IMR-90 (cell line): Measurements from ENCODE around the gene KRTAP4-16. TPM values are rescaled to one million over a fixed set of nuclear protein-coding genes. Genes with fewer than 3 reads are reported as not detected.

ENCODE experiments used
- ATAC-seq: fragments of 200-7000 bp; cut with Tn5 transposase; 2 replicates; pipeline ENCODE4 v1.9.1; 2020; ENCODE audit warnings: low read depth, mild to moderate bottlenecking, moderate library complexity
- BruUV-seq: library from RNA; stranded (reverse); fragments of 400-500 nt; replicated peaks from 2 replicates; lab custom pipeline; 2021; lab: Mats Ljungman, UMichigan
- CTCF ChIA-PET: fragments of 300-600 bp; formaldehyde crosslinking; extraction: SDS; loops from one replicate; lab custom pipeline; 2021; ENCODE audit warnings: antibody characterized with exemption; lab: Yijun Ruan, JAX
- POLR2A ChIA-PET: fragments of 300-600 bp; sonication (Branson Sonifier 250); formaldehyde crosslinking; loops from one replicate; lab custom pipeline; 2022; ENCODE audit warnings: antibody characterized with exemption; ENCODE audit not compliant: unreplicated experiment; lab: Charles Lee
- DNase-seq: peaks from one replicate; pipeline ENCODE4 v3.0.0; 2013
- H2AFZ ChIP-seq: replicated peaks from 2 replicates; pipeline ENCODE3; 2013; ENCODE audit warnings: low read length, mild to moderate bottlenecking; ENCODE audit not compliant: poor library complexity
- H2AK5ac ChIP-seq: 2 replicates; pipeline ENCODE4 v1.6.1; 2013; ENCODE audit warnings: low read depth, low read length, inconsistent platforms
- H2AK9ac ChIP-seq: replicated peaks from 2 replicates; pipeline ENCODE3; 2013; ENCODE audit warnings: mild to moderate bottlenecking, low read depth, low read length, moderate library complexity; ENCODE audit not compliant: poor library complexity
- H2BK120ac ChIP-seq: 2 replicates; pipeline ENCODE4 v1.6.1; 2013; ENCODE audit warnings: low read depth, low read length, inconsistent platforms
- H2BK15ac ChIP-seq: 3 replicates; pipeline ENCODE4 v1.6.1; 2013; ENCODE audit warnings: low read depth, low read length, inconsistent platforms
- H2BK20ac ChIP-seq: 2 replicates; pipeline ENCODE4 v1.6.1; 2013; ENCODE audit warnings: low read depth, mild to moderate bottlenecking, inconsistent platforms, low read length, moderate library complexity
- H2BK5ac ChIP-seq: 2 replicates; pipeline ENCODE4 v1.6.1; 2013; ENCODE audit warnings: mild to moderate bottlenecking, low read depth, low read length, inconsistent platforms; ENCODE audit not compliant: poor library complexity, severe bottlenecking
- H3K14ac ChIP-seq: replicated peaks from 2 replicates; pipeline ENCODE4 v1.6.1; 2013; ENCODE audit warnings: low read depth, low read length, inconsistent platforms
- H3K18ac ChIP-seq: 2 replicates; pipeline ENCODE4 v1.6.1; 2013; ENCODE audit warnings: low read depth, low read length, control low read depth
- H3K23ac ChIP-seq: 2 replicates; pipeline ENCODE4 v1.6.1; 2013; ENCODE audit warnings: low read depth, low read length, inconsistent platforms
- H3K27ac ChIP-seq: 2 replicates; pipeline ENCODE4 v1.5.1; 2013; ENCODE audit warnings: mild to moderate bottlenecking, control low read depth, low read length; ENCODE audit not compliant: insufficient read depth
- H3K27me3 ChIP-seq: 2 replicates; pipeline ENCODE4 v1.6.1; 2013; ENCODE audit warnings: low read length; ENCODE audit not compliant: control insufficient read depth, insufficient read depth
- H3K36me3 ChIP-seq: 2 replicates; pipeline ENCODE4 v1.6.1; 2013; ENCODE audit warnings: low read length, mixed read lengths; ENCODE audit not compliant: control insufficient read depth, insufficient read depth
- H3K4ac ChIP-seq: 2 replicates; pipeline ENCODE4 v1.6.1; 2013; ENCODE audit warnings: low read depth, low read length, inconsistent platforms
- H3K4me1 ChIP-seq: 2 replicates; pipeline ENCODE4 v1.6.1; 2013; ENCODE audit warnings: low read length, mixed read lengths; ENCODE audit not compliant: control insufficient read depth, insufficient read depth
- H3K4me2 ChIP-seq: 2 replicates; pipeline ENCODE4 v1.6.1; 2013; ENCODE audit warnings: low read depth, mild to moderate bottlenecking, control low read depth, low read length, moderate library complexity
- H3K4me3 ChIP-seq: 2 replicates; pipeline ENCODE4 v1.5.1; 2013; ENCODE audit warnings: low read depth, mild to moderate bottlenecking, control low read depth, low read length, moderate library complexity; ENCODE audit not compliant: insufficient read depth
- H3K56ac ChIP-seq: 2 replicates; pipeline ENCODE4 v1.6.1; 2013; ENCODE audit warnings: low read length, inconsistent platforms; ENCODE audit not compliant: insufficient read depth; ENCODE audit errors: extremely low read depth
- H3K79me1 ChIP-seq, 2 experiments: 2 replicates each; pipeline ENCODE4 v1.6.1; 2013; ENCODE audit warnings: low read length in 2 of 2, inconsistent platforms in 1 of 2, low read depth in 1 of 2
- H3K9ac ChIP-seq: 2 replicates; pipeline ENCODE4 v1.6.1; 2013; ENCODE audit warnings: low read depth, low read length, control low read depth
- H3K9me1 ChIP-seq: 2 replicates; pipeline ENCODE4 v1.6.1; 2013; ENCODE audit warnings: low read length, inconsistent platforms; ENCODE audit not compliant: insufficient read depth
- H3K9me3 ChIP-seq: 2 replicates; pipeline ENCODE4 v1.6.1; 2013; ENCODE audit warnings: low read length; ENCODE audit not compliant: control insufficient read depth, insufficient read depth
- H4K20me1 ChIP-seq: 2 replicates; pipeline ENCODE4 v1.6.1; 2013; ENCODE audit warnings: low read length, inconsistent platforms; ENCODE audit not compliant: insufficient read depth
- H4K5ac ChIP-seq: 2 replicates; pipeline ENCODE4 v1.6.1; 2013; ENCODE audit warnings: mild to moderate bottlenecking, low read depth, low read length, control low read depth
- H4K8ac ChIP-seq, 2 experiments: 2 replicates each; pipeline ENCODE4 v1.6.1; 2013; ENCODE audit warnings: low read depth in 2 of 2, low read length in 2 of 2, control low read depth in 1 of 2, inconsistent platforms in 1 of 2
- H4K91ac ChIP-seq: 2 replicates; pipeline ENCODE4 v1.6.1; 2013; ENCODE audit warnings: low read depth, low read length, inconsistent platforms; ENCODE audit not compliant: insufficient read depth
- CHD1 ChIP-seq: IDR thresholded peaks from 2 replicates; pipeline ENCODE4 v1.6.1; 2012; ENCODE audit warnings: low read depth, low read length, improper control_type of control experiment
- MAZ ChIP-seq: IDR thresholded peaks from 2 replicates; pipeline ENCODE4 v1.6.1; 2012; ENCODE audit warnings: low read depth, mild to moderate bottlenecking, low read length, improper control_type of control experiment, moderate library complexity, borderline replicate concordance
- MXI1 ChIP-seq: IDR thresholded peaks from 2 replicates; pipeline ENCODE4 v1.6.1; 2012; ENCODE audit warnings: low read depth, mild to moderate bottlenecking, low read length, moderate library complexity, borderline replicate concordance
- RAD21 ChIP-seq: IDR thresholded peaks from 2 replicates; pipeline ENCODE4 v1.6.1; 2012; ENCODE audit warnings: low read length, improper control_type of control experiment
- RCOR1 ChIP-seq: IDR thresholded peaks from 2 replicates; pipeline ENCODE4 v1.6.1; 2012; ENCODE audit warnings: mild to moderate bottlenecking, low read length, improper control_type of control experiment; ENCODE audit not compliant: insufficient replicate concordance
- RFX5 ChIP-seq: IDR thresholded peaks from 2 replicates; pipeline ENCODE4 v1.8.0; 2012; ENCODE audit warnings: low read depth, mild to moderate bottlenecking, low read length, moderate library complexity
- WGBS, 2 experiments: methylation state at CpG; one replicate each; pipeline versions ENCODE4 v1.1.5 to v1.1.7; 2013; ENCODE audit warnings: missing lambda C conversion rate in 2 of 2; ENCODE audit not compliant: insufficient read length in 1 of 2; ENCODE audit errors: extremely low coverage in 2 of 2; 5-methylcytosine and 5-hydroxymethylcytosine counted together
- dilution Hi-C: fragments of 300-500 bp; cut with HindIII; formaldehyde crosslinking; loops from one replicate; pipeline ENCODE4 v1.14.3; 2018; ENCODE audit warnings: low sequenced_read_pairs; ENCODE audit not compliant: unreplicated experiment
- in situ Hi-C: fragments of 300-500 bp; cut with MboI; formaldehyde crosslinking; loops from 3 replicates; pipeline ENCODE4 v1.14.3; 2019; ENCODE audit warnings: low sequenced_read_pairs, inconsistent platforms, mixed read lengths
- intact Hi-C: fragments of 100-400 bp; cut with micrococcal nuclease; formaldehyde crosslinking; loops from 2 replicates; pipeline ENCODE4 v1.10.0; 2022
- polyA plus RNA-seq, 3 experiments: library from polyadenylated mRNA; depleted of rRNA; stranded (reverse); fragments of >200 nt; gene quantifications; 2 replicates each; pipeline ENCODE4 v1.2.3, GENCODE V29; 2012; ENCODE audit warnings: low replicate concordance in 1 of 3
- total RNA-seq: library from RNA; depleted of rRNA; stranded (reverse); fragments of >200 nt; gene quantifications from 2 replicates; pipeline ENCODE4 v1.2.3, GENCODE V29; 2012
- TF ChIP-seq, protein P1 (sequence below): fragments of 150-350 bp; IDR thresholded peaks from 2 replicates; pipeline ENCODE4 v1.6.1; 2017; ENCODE audit warnings: mild to moderate bottlenecking, antibody characterized with exemption, low read length, low read depth
- TF ChIP-seq, protein P2 (sequence below): conservative IDR thresholded peaks from 2 replicates; pipeline ENCODE4 v1.5.1; 2012; ENCODE audit warnings: mild to moderate bottlenecking, low read depth, low read length, improper control_type of control experiment
- TF ChIP-seq, protein P3 (sequence below): fragments of 150-350 bp; IDR thresholded peaks from 2 replicates; pipeline ENCODE4 v1.6.1; 2016; ENCODE audit warnings: low read depth, mild to moderate bottlenecking, low read length, moderate library complexity, borderline replicate concordance

KRTAP4-16 gene
- total and polyA plus RNA-seq, 2 of the 4 experiments (the other 2 are of a cell fraction) = not detected

DNA sequence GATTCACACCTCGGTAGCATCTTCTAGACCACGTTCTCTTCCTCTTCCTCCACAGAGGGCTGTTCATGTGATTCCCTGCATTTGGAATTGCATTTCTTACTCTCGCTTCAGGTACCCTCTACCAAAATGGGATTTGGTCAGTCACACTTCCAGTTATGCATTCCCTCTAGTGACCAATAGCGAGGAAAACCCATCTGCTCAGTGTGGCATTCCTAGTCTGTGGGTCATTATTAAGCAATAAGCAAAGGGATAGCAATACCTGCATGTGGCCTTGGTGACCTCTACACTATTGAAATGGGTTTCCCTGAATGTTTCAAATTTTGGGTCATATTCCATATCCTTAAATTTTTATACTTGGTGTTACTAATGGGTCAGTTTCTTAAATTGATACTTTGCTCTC lies 48.0 kb upstream of the KRTAP4-16 start:
- no peak overlapping the region for H3K14ac ChIP-seq
- ATAC-seq = no peak
- H3K9me3 ChIP-seq = no peaks in the 10 kb centered on the region
- no peak overlapping the region for H3K4me3 ChIP-seq
- dilution Hi-C loops (no loop called here), in situ Hi-C loops (no loop called here), intact Hi-C loops (no loop called here)
- no peaks in the 10 kb centered on the region; the same call in 1 of the 2 replicates for H3K27me3 ChIP-seq
- no peak for DNase-seq
- no peak overlapping the region for H2AK9ac ChIP-seq
- BruUV-seq = no TSS peak
- H3K18ac ChIP-seq = no peak overlapping the region
- TF ChIP-seq, protein P1, sequence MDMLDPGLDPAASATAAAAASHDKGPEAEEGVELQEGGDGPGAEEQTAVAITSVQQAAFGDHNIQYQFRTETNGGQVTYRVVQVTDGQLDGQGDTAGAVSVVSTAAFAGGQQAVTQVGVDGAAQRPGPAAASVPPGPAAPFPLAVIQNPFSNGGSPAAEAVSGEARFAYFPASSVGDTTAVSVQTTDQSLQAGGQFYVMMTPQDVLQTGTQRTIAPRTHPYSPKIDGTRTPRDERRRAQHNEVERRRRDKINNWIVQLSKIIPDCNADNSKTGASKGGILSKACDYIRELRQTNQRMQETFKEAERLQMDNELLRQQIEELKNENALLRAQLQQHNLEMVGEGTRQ = no peak
- TF ChIP-seq RAD21 (no peak), MAZ (no peak), RFX5 (no peak), CHD1 (no peak), MXI1 (no peak), RCOR1 (no peak)
- TF ChIP-seq, protein P2, sequence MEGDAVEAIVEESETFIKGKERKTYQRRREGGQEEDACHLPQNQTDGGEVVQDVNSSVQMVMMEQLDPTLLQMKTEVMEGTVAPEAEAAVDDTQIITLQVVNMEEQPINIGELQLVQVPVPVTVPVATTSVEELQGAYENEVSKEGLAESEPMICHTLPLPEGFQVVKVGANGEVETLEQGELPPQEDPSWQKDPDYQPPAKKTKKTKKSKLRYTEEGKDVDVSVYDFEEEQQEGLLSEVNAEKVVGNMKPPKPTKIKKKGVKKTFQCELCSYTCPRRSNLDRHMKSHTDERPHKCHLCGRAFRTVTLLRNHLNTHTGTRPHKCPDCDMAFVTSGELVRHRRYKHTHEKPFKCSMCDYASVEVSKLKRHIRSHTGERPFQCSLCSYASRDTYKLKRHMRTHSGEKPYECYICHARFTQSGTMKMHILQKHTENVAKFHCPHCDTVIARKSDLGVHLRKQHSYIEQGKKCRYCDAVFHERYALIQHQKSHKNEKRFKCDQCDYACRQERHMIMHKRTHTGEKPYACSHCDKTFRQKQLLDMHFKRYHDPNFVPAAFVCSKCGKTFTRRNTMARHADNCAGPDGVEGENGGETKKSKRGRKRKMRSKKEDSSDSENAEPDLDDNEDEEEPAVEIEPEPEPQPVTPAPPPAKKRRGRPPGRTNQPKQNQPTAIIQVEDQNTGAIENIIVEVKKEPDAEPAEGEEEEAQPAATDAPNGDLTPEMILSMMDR = no peak
- TF ChIP-seq, protein P3, sequence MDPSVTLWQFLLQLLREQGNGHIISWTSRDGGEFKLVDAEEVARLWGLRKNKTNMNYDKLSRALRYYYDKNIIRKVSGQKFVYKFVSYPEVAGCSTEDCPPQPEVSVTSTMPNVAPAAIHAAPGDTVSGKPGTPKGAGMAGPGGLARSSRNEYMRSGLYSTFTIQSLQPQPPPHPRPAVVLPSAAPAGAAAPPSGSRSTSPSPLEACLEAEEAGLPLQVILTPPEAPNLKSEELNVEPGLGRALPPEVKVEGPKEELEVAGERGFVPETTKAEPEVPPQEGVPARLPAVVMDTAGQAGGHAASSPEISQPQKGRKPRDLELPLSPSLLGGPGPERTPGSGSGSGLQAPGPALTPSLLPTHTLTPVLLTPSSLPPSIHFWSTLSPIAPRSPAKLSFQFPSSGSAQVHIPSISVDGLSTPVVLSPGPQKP = no peak
- no peak overlapping the region for H2AFZ ChIP-seq
- no peak overlapping the region for H2BK5ac ChIP-seq
- ChIA-PET POLR2A (no interaction called here), CTCF (no interaction called here)
- H4K5ac ChIP-seq = no peak overlapping the region
- H4K91ac ChIP-seq = no peak overlapping the region
- no peaks in the 10 kb centered on the region for H4K20me1 ChIP-seq
- H3K56ac ChIP-seq = no peak overlapping the region
- no peak overlapping the region for H3K4ac ChIP-seq
- no peak overlapping the region for H2BK20ac ChIP-seq
- H4K8ac ChIP-seq = no peak overlapping the region
- no peak overlapping the region for H3K4me2 ChIP-seq
- no peak overlapping the region for H2BK120ac ChIP-seq
- H3K23ac ChIP-seq = no peak overlapping the region
- no peak overlapping the region for H3K27ac ChIP-seq
- H3K79me1 ChIP-seq = no peaks in the 10 kb centered on the region
- H3K36me3 ChIP-seq = no peaks in the 10 kb centered on the region
- no peak overlapping the region for H3K9ac ChIP-seq
- H2AK5ac ChIP-seq = no peak overlapping the region
- no peaks in the 10 kb centered on the region for H3K4me1 ChIP-seq
- H3K9me1 ChIP-seq = no peaks in the 10 kb centered on the region
- no CpG with 5 or more reads among the region's 4 CpGs for WGBS, 2 experiments
- no peak overlapping the region for H2BK15ac ChIP-seq
